PC-3 (cell line): ENCODE measurements around the gene REXO1.

Experiments
- EZH2 ChIP-seq: fragments of 300-600 bp; sonication (generic); IDR thresholded peaks from one replicate; pipeline ENCODE4 v1.6.1; 2017; ENCODE audit warnings: antibody characterized with exemption, mild to moderate bottlenecking, low read length; ENCODE audit not compliant: unreplicated experiment
- TF ChIP-seq, protein P1 (sequence below): fragments of 300-600 bp; sonication (generic); conservative IDR thresholded peaks from 2 replicates; pipeline ENCODE4 v1.5.1; 2017; ENCODE audit warnings: antibody characterized with exemption, low read depth, mild to moderate bottlenecking, low read length

DNA sequence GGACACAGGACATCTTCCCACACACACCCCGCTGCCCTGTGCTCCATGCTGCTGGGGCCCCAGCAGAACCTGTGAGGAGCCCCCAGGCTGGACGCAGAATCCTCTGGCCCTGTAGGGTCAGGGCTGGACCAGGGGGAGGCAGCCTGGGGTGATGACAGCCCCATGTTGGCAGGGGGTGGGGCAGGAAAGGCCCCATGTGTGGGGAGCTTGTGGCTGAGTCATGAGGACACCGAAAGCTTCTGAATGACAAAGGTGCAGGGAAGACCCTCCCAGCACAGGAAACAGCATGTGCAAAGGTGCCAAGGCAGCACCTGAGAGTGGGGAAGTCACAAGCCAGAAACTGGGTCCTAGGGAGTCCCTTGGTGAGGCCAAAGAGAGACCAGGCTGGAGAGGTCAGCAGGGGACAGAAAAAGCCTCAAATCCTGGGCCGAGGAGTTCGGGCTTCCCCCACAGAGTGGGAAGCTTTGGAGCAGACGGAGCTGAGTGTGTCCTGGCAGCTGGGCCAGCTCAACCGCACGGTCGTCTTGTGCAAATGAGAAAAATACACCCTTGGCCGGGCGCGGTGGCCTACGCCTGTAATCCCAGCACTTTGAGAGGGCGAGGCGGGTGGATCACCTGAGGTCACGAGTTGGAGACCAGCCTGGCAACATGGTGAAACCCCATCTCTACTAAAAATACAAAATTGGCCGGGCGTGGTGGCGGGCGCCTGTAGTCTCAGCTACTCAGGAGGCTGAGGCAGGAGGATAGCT is 53.7 kb downstream of the REXO1 start:
- TF ChIP-seq, protein P1, sequence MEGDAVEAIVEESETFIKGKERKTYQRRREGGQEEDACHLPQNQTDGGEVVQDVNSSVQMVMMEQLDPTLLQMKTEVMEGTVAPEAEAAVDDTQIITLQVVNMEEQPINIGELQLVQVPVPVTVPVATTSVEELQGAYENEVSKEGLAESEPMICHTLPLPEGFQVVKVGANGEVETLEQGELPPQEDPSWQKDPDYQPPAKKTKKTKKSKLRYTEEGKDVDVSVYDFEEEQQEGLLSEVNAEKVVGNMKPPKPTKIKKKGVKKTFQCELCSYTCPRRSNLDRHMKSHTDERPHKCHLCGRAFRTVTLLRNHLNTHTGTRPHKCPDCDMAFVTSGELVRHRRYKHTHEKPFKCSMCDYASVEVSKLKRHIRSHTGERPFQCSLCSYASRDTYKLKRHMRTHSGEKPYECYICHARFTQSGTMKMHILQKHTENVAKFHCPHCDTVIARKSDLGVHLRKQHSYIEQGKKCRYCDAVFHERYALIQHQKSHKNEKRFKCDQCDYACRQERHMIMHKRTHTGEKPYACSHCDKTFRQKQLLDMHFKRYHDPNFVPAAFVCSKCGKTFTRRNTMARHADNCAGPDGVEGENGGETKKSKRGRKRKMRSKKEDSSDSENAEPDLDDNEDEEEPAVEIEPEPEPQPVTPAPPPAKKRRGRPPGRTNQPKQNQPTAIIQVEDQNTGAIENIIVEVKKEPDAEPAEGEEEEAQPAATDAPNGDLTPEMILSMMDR = no peak
- TF ChIP-seq EZH2 = no peak
